Measurements from ENCODE around the gene A4GALT.

Gene A4GALT

GRCh38 chr22:42725606-42726355 is 5.1 kb upstream of the A4GALT start:
- peaks cover 10% of the 10 kb centered on the region for H3K27me3 ChIP-seq (ENCODE audit: insufficient read depth, low read depth, severe bottlenecking)
- H3K4me3 ChIP-seq (ENCODE audit: low read depth, low read length) = no peak overlapping the region
- no peak for TF ChIP-seq CTCF (IDR thresholded peaks at IDR 0.05; ENCODE audit: low read depth, low read length)
- no peaks in the 10 kb centered on the region for H3K9me3 ChIP-seq (ENCODE audit: severe bottlenecking)
- DNase-seq = no peak
- H3K27ac ChIP-seq = no peak overlapping the region
- no peaks in the 10 kb centered on the region for H3K36me3 ChIP-seq

DNA sequence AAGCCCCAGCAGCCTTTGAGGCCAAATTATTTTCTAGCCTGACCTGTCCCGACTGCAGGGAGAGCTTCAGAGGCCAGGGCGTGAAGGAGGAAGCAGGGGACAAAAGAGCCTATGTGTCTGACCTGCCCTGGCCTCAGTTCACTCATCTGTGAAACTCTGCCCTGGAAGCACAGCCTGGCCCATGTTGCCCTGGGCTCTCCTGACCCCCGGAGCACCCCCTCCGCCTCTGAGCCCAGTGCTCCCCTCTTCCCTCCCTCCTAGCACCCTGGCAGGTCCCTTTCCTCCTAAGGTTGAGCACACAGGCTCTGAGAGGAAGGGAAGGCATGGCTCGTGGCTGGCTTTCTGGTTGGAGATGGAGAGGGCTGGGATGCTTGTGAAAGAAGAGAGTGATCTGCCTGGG is 3.4 kb upstream of the A4GALT start:
- H3K36me3 ChIP-seq = no peaks in the 10 kb centered on the region
- DNase-seq = no peak
- H3K27me3 ChIP-seq (ENCODE audit: insufficient read depth, low read depth, severe bottlenecking) = peaks cover 24% of the 10 kb centered on the region
- no peak overlapping the region for H3K4me3 ChIP-seq (ENCODE audit: low read depth, low read length)
- no peak overlapping the region for H3K27ac ChIP-seq
- no peak for TF ChIP-seq CTCF (IDR thresholded peaks at IDR 0.05; ENCODE audit: low read depth, low read length)
- no peaks in the 10 kb centered on the region for H3K9me3 ChIP-seq (ENCODE audit: severe bottlenecking)

DNA sequence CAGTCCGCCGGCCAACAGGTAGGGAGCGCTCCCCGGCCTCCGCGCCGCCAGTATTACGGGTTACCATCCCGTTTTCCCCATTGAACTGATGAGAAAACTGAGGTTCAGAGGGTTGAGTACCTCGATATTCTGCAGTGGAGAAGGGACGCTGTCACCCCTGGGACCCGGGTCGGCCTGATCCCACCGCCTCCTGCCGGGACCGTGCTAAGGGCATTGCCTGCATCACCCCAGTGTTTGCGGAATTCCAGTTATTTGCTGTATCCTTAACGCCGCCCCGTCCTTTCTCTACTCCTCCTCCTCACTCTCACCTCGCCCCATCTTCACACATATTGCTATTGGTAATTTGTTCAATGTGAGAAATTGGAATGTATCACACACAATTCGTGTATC is 370 bp upstream of the A4GALT start:
- DNase-seq = no peak
- H3K4me3 ChIP-seq (ENCODE audit: low read depth, low read length) = peak overlapping the region; percentile 43
- TF ChIP-seq CTCF (IDR thresholded peaks at IDR 0.05; ENCODE audit: low read depth, low read length) = no peak
- no peaks in the 10 kb centered on the region for H3K36me3 ChIP-seq
- H3K27ac ChIP-seq = no peak overlapping the region
- peaks cover 26% of the 10 kb centered on the region for H3K27me3 ChIP-seq (ENCODE audit: insufficient read depth, low read depth, severe bottlenecking)
- no peaks in the 10 kb centered on the region for H3K9me3 ChIP-seq (ENCODE audit: severe bottlenecking)

GRCh38 chr22:42719656-42720262 is 911 bp downstream of the A4GALT start:
- no peak for DNase-seq
- H3K4me3 ChIP-seq (ENCODE audit: low read depth, low read length) = peak overlapping the region; percentile 46
- peaks cover 26% of the 10 kb centered on the region for H3K27me3 ChIP-seq (ENCODE audit: insufficient read depth, low read depth, severe bottlenecking)
- no peaks in the 10 kb centered on the region for H3K36me3 ChIP-seq
- no peak for TF ChIP-seq CTCF (IDR thresholded peaks at IDR 0.05; ENCODE audit: low read depth, low read length)
- no peaks in the 10 kb centered on the region for H3K9me3 ChIP-seq (ENCODE audit: severe bottlenecking)
- no peak overlapping the region for H3K27ac ChIP-seq

- H3K9me3 ChIP-seq (ENCODE audit: severe bottlenecking) = no peaks in the 10 kb centered on the region
- no peak for TF ChIP-seq CTCF (IDR thresholded peaks at IDR 0.05; ENCODE audit: low read depth, low read length)
- H3K36me3 ChIP-seq = no peaks in the 10 kb centered on the region
- no peak overlapping the region for H3K27ac ChIP-seq
- peaks cover 26% of the 10 kb centered on the region for H3K27me3 ChIP-seq (ENCODE audit: insufficient read depth, low read depth, severe bottlenecking)
- no peak overlapping the region for H3K4me3 ChIP-seq (ENCODE audit: low read depth, low read length)
- no peak for DNase-seq
Observed at GRCh38 chr22:42719133-42719532, 1.5 kb downstream of the A4GALT start.
